SK-N-MC (cell line): ENCODE results near the gene PNPLA3.

ENCODE experiments used
- EZH2 ChIP-seq: fragments of 200-600 bp; sonication (generic); IDR thresholded peaks from one replicate; pipeline ENCODE4 v1.6.1; 2017; ENCODE audit warnings: antibody characterized with exemption
- FOXP2 ChIP-seq: optimal IDR thresholded peaks from 2 replicates; pipeline ENCODE3; 2011; ENCODE audit warnings: mild to moderate bottlenecking, moderate library complexity; ENCODE audit not compliant: insufficient read depth; ENCODE audit errors: extremely low read length, control extremely low read depth
- POLR2AphosphoS5 ChIP-seq: IDR thresholded peaks from 2 replicates; pipeline ENCODE4 v1.6.1; 2012; ENCODE audit warnings: mild to moderate bottlenecking, low read depth, low read length, borderline replicate concordance

- no peak for TF ChIP-seq EZH2
- TF ChIP-seq POLR2AphosphoS5, result no peak
- no peak for TF ChIP-seq FOXP2
Measured at GRCh38 chr22:43974028-43974545, 50.5 kb downstream of the PNPLA3 start.
